PC-3 (cell line): ENCODE measurements around the gene KRT73. TPM values are rescaled to one million over a fixed set of nuclear protein-coding genes. Genes with fewer than 3 reads are reported as not detected.

Experiments
- ATAC-seq: fragments of 200-7000 bp; cut with Tn5 transposase; 2 replicates; pipeline ENCODE4 v1.9.1; 2020; ENCODE audit warnings: mild to moderate bottlenecking, moderate library complexity
- BruUV-seq: library from RNA; stranded (reverse); fragments of 400-500 nt; replicated peaks from 2 replicates; lab custom pipeline; 2021; lab: Mats Ljungman, UMichigan
- CTCF ChIA-PET: fragments of 300-600 bp; sonication (Branson Sonifier 250); formaldehyde crosslinking; loops from one replicate; lab custom pipeline; 2022; ENCODE audit warnings: antibody characterized with exemption; lab: Charles Lee
- POLR2A ChIA-PET: fragments of 300-600 bp; sonication (Branson Sonifier 250); formaldehyde crosslinking; loops from one replicate; lab custom pipeline; 2022; ENCODE audit warnings: antibody characterized with exemption; ENCODE audit not compliant: unreplicated experiment; lab: Charles Lee
- DNase-seq: peaks from one replicate; pipeline ENCODE4 v3.0.0-alpha.2; 2015
- H2AFZ ChIP-seq: fragments of 300-600 bp; sonication (generic); 2 replicates; pipeline ENCODE4 v1.6.0; 2016; ENCODE audit warnings: antibody characterized with exemption, low read length
- H3F3A ChIP-seq: fragments of 300-600 bp; sonication (generic); one replicate; pipeline ENCODE4 v1.6.0; 2017; ENCODE audit warnings: antibody characterized with exemption, low read length, control low read depth, mild to moderate bottlenecking; ENCODE audit not compliant: unreplicated experiment
- H3K27ac ChIP-seq: fragments of 300-600 bp; sonication (generic); 2 replicates; pipeline ENCODE4 v1.5.1; 2016; ENCODE audit warnings: mild to moderate bottlenecking, low read length
- H3K27me3 ChIP-seq: fragments of 300-600 bp; sonication (generic); 2 replicates; pipeline ENCODE4 v1.6.1; 2016; ENCODE audit warnings: low read length, mixed read lengths
- H3K36me3 ChIP-seq: fragments of 300-600 bp; sonication (generic); 2 replicates; pipeline ENCODE4 v1.6.1; 2016; ENCODE audit warnings: low read depth, mixed run types, low read length, mixed read lengths
- H3K4me1 ChIP-seq: fragments of 300-600 bp; sonication (generic); 2 replicates; pipeline ENCODE4 v1.5.1; 2016; ENCODE audit warnings: low read length; ENCODE audit not compliant: insufficient read depth
- H3K4me2 ChIP-seq: fragments of 300-600 bp; sonication (generic); 2 replicates; pipeline ENCODE4 v1.6.0; 2016; ENCODE audit warnings: low read length
- H3K4me3 ChIP-seq: fragments of 300-600 bp; sonication (generic); 2 replicates; pipeline ENCODE4 v1.5.1; 2016; ENCODE audit warnings: mild to moderate bottlenecking, low read length, mixed read lengths
- H3K79me2 ChIP-seq: fragments of 300-600 bp; sonication (generic); 2 replicates; pipeline ENCODE4 v1.6.1; 2017; ENCODE audit warnings: low read length, mixed read lengths
- H3K9ac ChIP-seq: fragments of 300-600 bp; sonication (generic); 2 replicates; pipeline ENCODE4 v1.6.0; 2016; ENCODE audit warnings: mild to moderate bottlenecking, low read length
- H3K9me2 ChIP-seq: fragments of 300-600 bp; sonication (generic); replicated peaks from 2 replicates; pipeline ENCODE4 v1.6.1; 2016; ENCODE audit warnings: mixed run types, low read length, mixed read lengths
- H3K9me3 ChIP-seq: fragments of 300-600 bp; sonication (generic); 2 replicates; pipeline ENCODE4 v1.6.1; 2016; ENCODE audit warnings: low read length, mixed read lengths
- H4K20me1 ChIP-seq: fragments of 300-600 bp; sonication (generic); 2 replicates; pipeline ENCODE4 v1.6.1; 2016; ENCODE audit warnings: low read length, mixed read lengths
- CTCF ChIP-seq: fragments of 300-600 bp; sonication (generic); conservative IDR thresholded peaks from 2 replicates; pipeline ENCODE4 v1.5.1; 2017; ENCODE audit warnings: antibody characterized with exemption, low read depth, mild to moderate bottlenecking, low read length
- EZH2 ChIP-seq: fragments of 300-600 bp; sonication (generic); IDR thresholded peaks from one replicate; pipeline ENCODE4 v1.6.1; 2017; ENCODE audit warnings: antibody characterized with exemption, mild to moderate bottlenecking, low read length; ENCODE audit not compliant: unreplicated experiment
- EZH2phosphoT487 ChIP-seq: fragments of 300-600 bp; sonication (generic); IDR thresholded peaks from 2 replicates; pipeline ENCODE4 v1.6.1; 2018; ENCODE audit warnings: mild to moderate bottlenecking, antibody characterized with exemption, low read length, borderline replicate concordance
- intact Hi-C: fragments of 100-400 bp; cut with micrococcal nuclease; formaldehyde crosslinking; loops from 2 replicates; pipeline ENCODE4 v1.9.0; 2023
- total RNA-seq: library from RNA; depleted of rRNA; stranded (reverse); fragments of >200 nt; gene quantifications from 2 replicates; pipeline ENCODE4 v1.2.3, GENCODE V29; 2014

The KRT73 gene
- total RNA-seq, 1 experiment from 2014 or later = not detected

- Histone ChIP-seq H2AFZ (no peak overlapping the region), H3K36me3 (no peaks in the 10 kb centered on the region), H3K4me2 (no peak overlapping the region), H3K4me1 (no peaks in the 10 kb centered on the region; the same call in 1 of the 2 replicates), H3K9ac (no peak overlapping the region), H3F3A (no peaks in the 10 kb centered on the region), H3K27me3 (peaks cover 24% of the 10 kb centered on the region), H3K79me2 (no peaks in the 10 kb centered on the region), H4K20me1 (no peaks in the 10 kb centered on the region), H3K27ac (no peak overlapping the region), H3K9me2 (no peaks in the 10 kb centered on the region), H3K4me3 (no peak overlapping the region), H3K9me3 (no peaks in the 10 kb centered on the region)
- no TSS peak for BruUV-seq
- CTCF ChIA-PET = no interaction called here
- intact Hi-C loops = no loop called here
- POLR2A ChIA-PET = no interaction called here
- no peak for DNase-seq
- ATAC-seq = no peak
- no peak for TF ChIP-seq EZH2
- no peak for TF ChIP-seq CTCF
Observed at GRCh38 chr12:52606096-52606495, 12.3 kb downstream of the KRT73 start.

- H3K4me3 ChIP-seq = no peak overlapping the region
- H3K9ac ChIP-seq = no peak overlapping the region
- intact Hi-C loops = no loop called here
- no peaks in the 10 kb centered on the region for H3K9me2 ChIP-seq
- ATAC-seq (no peak), DNase-seq (no peak)
- ChIA-PET POLR2A (no interaction called here), CTCF (no interaction called here)
- no peaks in the 10 kb centered on the region for H3K36me3 ChIP-seq
- no peaks in the 10 kb centered on the region for H3K79me2 ChIP-seq
- no peak overlapping the region for H3K27ac ChIP-seq
- H4K20me1 ChIP-seq = no peaks in the 10 kb centered on the region
- no peaks in the 10 kb centered on the region; the same call in 1 of the 2 replicates for H3K4me1 ChIP-seq
- H2AFZ ChIP-seq = no peak overlapping the region
- H3K4me2 ChIP-seq = no peak overlapping the region
- BruUV-seq = no TSS peak
- TF ChIP-seq EZH2phosphoT487 = no peak
- no peak for TF ChIP-seq EZH2
- TF ChIP-seq CTCF = no peak
- peaks cover 21% of the 10 kb centered on the region for H3K27me3 ChIP-seq
- no peaks in the 10 kb centered on the region for H3K9me3 ChIP-seq
- H3F3A ChIP-seq = no peaks in the 10 kb centered on the region
Observed at GRCh38 chr12:52605542-52605941, 12.8 kb downstream of the KRT73 start.

GRCh38 chr12:52604859-52605258 is 13.5 kb downstream of the KRT73 start:
- no peaks in the 10 kb centered on the region for H3K9me2 ChIP-seq
- no peak overlapping the region for H3K4me2 ChIP-seq
- ATAC-seq (no peak), DNase-seq (no peak)
- no peak overlapping the region for H3K27ac ChIP-seq
- peaks cover 25% of the 10 kb centered on the region for H3K27me3 ChIP-seq
- no peak for TF ChIP-seq CTCF
- no peak for TF ChIP-seq EZH2
- TF ChIP-seq EZH2phosphoT487 = no peak
- no peaks in the 10 kb centered on the region for H3K36me3 ChIP-seq
- H3K79me2 ChIP-seq = no peaks in the 10 kb centered on the region
- no peak overlapping the region for H3K9ac ChIP-seq
- no peak overlapping the region for H2AFZ ChIP-seq
- intact Hi-C loops = no loop called here
- no peaks in the 10 kb centered on the region for H4K20me1 ChIP-seq
- POLR2A ChIA-PET = no interaction called here
- H3K9me3 ChIP-seq = no peaks in the 10 kb centered on the region
- CTCF ChIA-PET = no interaction called here
- no peak overlapping the region for H3K4me3 ChIP-seq
- no TSS peak for BruUV-seq
- no peaks in the 10 kb centered on the region for H3F3A ChIP-seq
- no peaks in the 10 kb centered on the region; the same call in 1 of the 2 replicates for H3K4me1 ChIP-seq
